HPDE6-E6E7 (cell line): Measurements from ENCODE around the gene PLS1.
"Not testable (repeated sequence)": the region's sequence is repeated elsewhere in the genome, so short reads cannot be mapped to it uniquely, and the experiment has no call there.

Experiments
- DNase-seq: peaks from one replicate; pipeline ENCODE4 v3.0.0; 2011; ENCODE audit warnings: missing footprints; ENCODE audit errors: extremely low spot score

Gene PLS1

GRCh38 chr3:142595951-142596725, at the start of gene PLS1:
Gene PLS1, plus strand, starts transcription at chr3:142596393. Its CDS starts 67,845 bp downstream, at chr3:142664238.
- DNase-seq = peak; percentile 90

GRCh38 chr3:142549986-142550385, 46.2 kb upstream of the PLS1 start:
- no peak for DNase-seq

- not testable (repeated sequence) for DNase-seq
Observed at GRCh38 chr3:142552579-142552978, 43.6 kb upstream of the PLS1 start.

GRCh38 chr3:142553741-142554140, 42.5 kb upstream of the PLS1 start:
- DNase-seq = no peak

- no peak for DNase-seq
Observed at GRCh38 chr3:142560118-142560517, 36.1 kb upstream of the PLS1 start.

- DNase-seq = no peak
Observed at GRCh38 chr3:142563496-142563997, 32.6 kb upstream of the PLS1 start.

- DNase-seq = no peak
Observed at GRCh38 chr3:142566096-142566495, 30.1 kb upstream of the PLS1 start.

GRCh38 chr3:142568393-142569017, 27.7 kb upstream of the PLS1 start:
- no peak for DNase-seq

- DNase-seq = not testable (repeated sequence)
Observed at GRCh38 chr3:142569422-142569821, 26.8 kb upstream of the PLS1 start.

- DNase-seq = not testable (repeated sequence)
Observed at GRCh38 chr3:142574223-142574622, 22.0 kb upstream of the PLS1 start.

- no peak for DNase-seq
Observed at GRCh38 chr3:142574665-142575064, 21.5 kb upstream of the PLS1 start.

GRCh38 chr3:142576792-142577191, 19.4 kb upstream of the PLS1 start:
- no peak for DNase-seq

GRCh38 chr3:142577696-142578328, 18.4 kb upstream of the PLS1 start:
- no peak for DNase-seq

GRCh38 chr3:142578329-142579223, 17.6 kb upstream of the PLS1 start, which contains the start of gene ATR:
Gene ATR, minus strand, starts transcription at chr3:142578733. Its CDS starts 29 bp downstream, at chr3:142578704.
- peak; percentile 96 for DNase-seq

GRCh38 chr3:142580061-142580423, 16.2 kb upstream of the PLS1 start:
- DNase-seq = no peak

- DNase-seq = not testable (repeated sequence)
Observed at GRCh38 chr3:142581070-142581469, 15.1 kb upstream of the PLS1 start.

- peak; percentile 55 for DNase-seq
Observed at GRCh38 chr3:142586803-142587406, 9.3 kb upstream of the PLS1 start.

- DNase-seq = no peak
Observed at GRCh38 chr3:142588703-142589102, 7.5 kb upstream of the PLS1 start.

GRCh38 chr3:142592268-142592667, 3.9 kb upstream of the PLS1 start:
- DNase-seq = not testable (repeated sequence)

- DNase-seq = no peak
Observed at GRCh38 chr3:142595141-142595540, 1.1 kb upstream of the PLS1 start.

- no peak for DNase-seq
Observed at GRCh38 chr3:142595581-142595950, 627 bp upstream of the PLS1 start.
